ENCODE results near the gene OTOL1. TPM values are rescaled to one million over a fixed set of nuclear protein-coding genes. Genes with fewer than 3 reads are reported as not detected.

OTOL1 gene
- total and polyA plus RNA-seq, 2 donors (not counting 3 experiments of a cell fraction or from before 2014, with no cell fraction given) = not detected

DNA sequence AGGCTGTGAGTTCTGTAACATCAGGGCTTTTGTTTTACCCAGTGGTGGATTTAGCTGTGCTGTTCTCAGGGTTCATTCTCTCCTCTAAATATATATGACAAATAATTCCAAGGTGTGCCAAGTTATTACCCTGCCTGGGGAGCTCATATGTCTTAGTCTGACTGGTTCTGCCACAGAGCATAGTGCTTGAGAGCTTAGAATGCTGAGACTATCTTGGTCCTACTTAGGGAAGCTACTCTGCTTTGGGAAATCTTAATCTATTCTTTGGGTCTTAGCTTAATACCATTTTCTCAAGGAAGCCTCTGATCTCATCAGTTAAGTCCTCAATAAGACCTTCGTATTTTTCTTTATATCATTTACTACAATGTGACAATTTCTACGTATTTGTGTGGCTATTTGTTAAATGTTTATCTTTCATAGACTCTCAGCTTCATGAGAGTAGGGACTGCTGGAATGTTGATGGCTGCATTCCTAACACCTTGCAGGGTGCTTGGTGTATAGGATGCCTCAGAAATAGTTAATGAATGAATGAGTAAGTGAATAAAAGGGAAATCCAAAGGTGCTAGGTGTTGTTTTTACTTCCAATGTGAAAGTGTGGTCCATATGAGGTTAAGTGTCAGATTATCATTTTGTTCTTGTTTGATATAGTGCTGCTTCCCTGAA, 1.8 kb downstream of the OTOL1 start:
- Histone ChIP-seq H3K4me1 (ENCODE audit: control insufficient read depth, extremely low read depth, insufficient read depth, low read length) (no peaks in the 10 kb centered on the region), H2AFZ (ENCODE audit: low read depth, low read length) (no peak overlapping the region), H3K27me3 (ENCODE audit: control insufficient read depth in 2 of 2, insufficient read depth in 2 of 2, low read length in 2 of 2) (no peaks in the 10 kb centered on the region), H3K9me1 (replicated peaks; ENCODE audit: control insufficient read depth, extremely low read depth, insufficient read depth, low read length) (no peaks in the 10 kb centered on the region), H4K20me1 (replicated peaks; ENCODE audit: control insufficient read depth, extremely low read depth, insufficient read depth, low read length) (no peaks in the 10 kb centered on the region), H3K36me3 (ENCODE audit: control insufficient read depth in 2 of 2, extremely low read depth in 1 of 2, insufficient read depth in 2 of 2, low read length in 2 of 2) (no peaks in the 10 kb centered on the region), H3K9me3 (replicated peaks; ENCODE audit: control insufficient read depth, insufficient read depth, low read length) (no peaks in the 10 kb centered on the region), H3K9ac (replicated peaks; ENCODE audit: extremely low read depth, insufficient read depth, low read length) (no peak overlapping the region), H3K79me2 (ENCODE audit: control insufficient read depth, insufficient read depth, low read length) (no peaks in the 10 kb centered on the region), H3K4me2 (ENCODE audit: insufficient read depth, low read length) (no peak overlapping the region), H3K27ac (ENCODE audit: insufficient read depth, low read depth, low read length) (no peak overlapping the region), H3K4me3 (replicated peaks in 1 of 3; ENCODE audit: insufficient read depth in 1 of 3, low read depth in 1 of 3, low read length in 3 of 3) (no peak overlapping the region)
- CTCF ChIA-PET = no interaction called here
- intact Hi-C loops (cut with micrococcal nuclease) = no loop called here
- no peak for FAIRE-seq
- no TSS peak for BruUV-seq (replicated peaks)
- TF ChIP-seq MYC (IDR thresholded peaks at IDR 0.05; ENCODE audit: low read depth, low read length) (no peak), GATA2 (IDR thresholded peaks at IDR 0.05; ENCODE audit: insufficient read depth, insufficient read length, low read depth, low read length) (no peak), POLR2A (IDR thresholded peaks at IDR 0.05; ENCODE audit: low read depth, low read length) (no peak), FOS (IDR thresholded peaks at IDR 0.05; ENCODE audit: borderline replicate concordance, insufficient read depth, low read length) (no peak), EZH2 (IDR thresholded peaks at IDR 0.05; ENCODE audit: borderline replicate concordance, low read depth, low read length, severe bottlenecking) (no peak), POLR2AphosphoS5 (IDR thresholded peaks at IDR 0.05; ENCODE audit: insufficient read depth, low read depth, low read length) (no peak), JUN (IDR thresholded peaks at IDR 0.05; ENCODE audit: borderline replicate concordance, insufficient read depth, insufficient read length, low read depth) (no peak)
- TF ChIP-seq, protein P1, sequence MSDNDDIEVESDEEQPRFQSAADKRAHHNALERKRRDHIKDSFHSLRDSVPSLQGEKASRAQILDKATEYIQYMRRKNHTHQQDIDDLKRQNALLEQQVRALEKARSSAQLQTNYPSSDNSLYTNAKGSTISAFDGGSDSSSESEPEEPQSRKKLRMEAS (IDR thresholded peaks at IDR 0.05; ENCODE audit: insufficient read depth, insufficient read length) = no peak
- TF ChIP-seq, protein P2, sequence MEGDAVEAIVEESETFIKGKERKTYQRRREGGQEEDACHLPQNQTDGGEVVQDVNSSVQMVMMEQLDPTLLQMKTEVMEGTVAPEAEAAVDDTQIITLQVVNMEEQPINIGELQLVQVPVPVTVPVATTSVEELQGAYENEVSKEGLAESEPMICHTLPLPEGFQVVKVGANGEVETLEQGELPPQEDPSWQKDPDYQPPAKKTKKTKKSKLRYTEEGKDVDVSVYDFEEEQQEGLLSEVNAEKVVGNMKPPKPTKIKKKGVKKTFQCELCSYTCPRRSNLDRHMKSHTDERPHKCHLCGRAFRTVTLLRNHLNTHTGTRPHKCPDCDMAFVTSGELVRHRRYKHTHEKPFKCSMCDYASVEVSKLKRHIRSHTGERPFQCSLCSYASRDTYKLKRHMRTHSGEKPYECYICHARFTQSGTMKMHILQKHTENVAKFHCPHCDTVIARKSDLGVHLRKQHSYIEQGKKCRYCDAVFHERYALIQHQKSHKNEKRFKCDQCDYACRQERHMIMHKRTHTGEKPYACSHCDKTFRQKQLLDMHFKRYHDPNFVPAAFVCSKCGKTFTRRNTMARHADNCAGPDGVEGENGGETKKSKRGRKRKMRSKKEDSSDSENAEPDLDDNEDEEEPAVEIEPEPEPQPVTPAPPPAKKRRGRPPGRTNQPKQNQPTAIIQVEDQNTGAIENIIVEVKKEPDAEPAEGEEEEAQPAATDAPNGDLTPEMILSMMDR (IDR thresholded peaks at IDR 0.05; ENCODE audit: extremely low read depth in 1 of 2, insufficient read depth in 1 of 2, low read depth in 1 of 2, low read length in 2 of 2) = no peak
- POLR2A ChIA-PET = no interaction called here
- DNase-seq (ENCODE audit: low read depth, low spot score) = no peak
- dilution Hi-C loops (cut with MboI; ENCODE audit: extremely low pct_ligation_motif_present, low sequenced_read_pairs) = no loop called here

All from endothelial cell of umbilical vein (primary cell).